IPS DF 6.9 (cell line): ENCODE data around the gene HSFX3.
A peak's percentile ranks its signal among the peaks of the same experiment; 100 is the strongest.

Experiments
- DNase-seq: peaks from one replicate; pipeline ENCODE4 v3.0.0-alpha.2; 2013; ENCODE audit warnings: low read depth, low spot score
- H3K27ac ChIP-seq: one replicate; pipeline ENCODE4 v1.5.1; 2013; ENCODE audit warnings: low read length, control low read depth
- H3K27me3 ChIP-seq: 2 replicates; pipeline ENCODE4 v1.6.1; 2013; ENCODE audit warnings: mild to moderate bottlenecking, low read length; ENCODE audit not compliant: control insufficient read depth, insufficient read depth
- H3K36me3 ChIP-seq: 2 replicates; pipeline ENCODE4 v1.6.1; 2013; ENCODE audit warnings: low read length; ENCODE audit not compliant: control insufficient read depth, insufficient read depth
- H3K4me1 ChIP-seq: 2 replicates; pipeline ENCODE4 v1.6.1; 2013; ENCODE audit warnings: low read length; ENCODE audit not compliant: control insufficient read depth, insufficient read depth
- H3K4me3 ChIP-seq: 2 replicates; pipeline ENCODE4 v1.5.1; 2013; ENCODE audit warnings: mild to moderate bottlenecking, low read length
- H3K9me3 ChIP-seq: 2 replicates; pipeline ENCODE4 v1.6.1; 2013; ENCODE audit warnings: low read length, inconsistent platforms; ENCODE audit not compliant: control insufficient read depth, insufficient read depth
- WGBS: extraction: QIAGEN DNeasy Blood & Tissue Kit; methylation state at CpG from one replicate; pipeline ENCODE4 v1.1.7; 2013; ENCODE audit warnings: mixed read lengths, missing lambda C conversion rate; ENCODE audit not compliant: insufficient read length, insufficient coverage; 5-methylcytosine and 5-hydroxymethylcytosine counted together

HSFX3 gene

DNA sequence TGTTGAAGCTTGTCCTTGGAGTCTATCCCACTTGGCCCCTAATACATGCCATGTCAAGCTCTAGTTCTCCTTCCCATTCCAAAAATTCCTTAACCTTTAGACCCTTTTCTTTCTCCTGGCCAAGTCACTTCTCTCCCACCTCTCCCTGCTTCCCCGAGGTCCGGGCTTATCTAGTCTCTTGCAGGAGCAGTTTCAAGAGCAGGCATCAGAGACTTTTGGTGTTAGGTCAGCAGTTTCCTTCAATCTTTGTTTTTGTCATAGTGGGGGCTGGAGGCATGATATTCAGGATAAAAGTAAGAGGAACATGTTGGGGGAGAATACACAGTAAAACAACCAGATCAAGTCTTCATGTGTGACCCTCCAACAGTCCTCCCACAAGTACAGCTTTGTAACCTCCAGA, 33.1 kb downstream of the HSFX3 start:
- Histone ChIP-seq H3K36me3 (no peaks in the 10 kb centered on the region), H3K27me3 (no peaks in the 10 kb centered on the region), H3K27ac (no peak overlapping the region), H3K4me1 (no peaks in the 10 kb centered on the region), H3K9me3 (no peaks in the 10 kb centered on the region), H3K4me3 (no peak overlapping the region)
- no peak for DNase-seq
- WGBS: no CpG with 5 or more reads among the region's 2 CpGs

DNA sequence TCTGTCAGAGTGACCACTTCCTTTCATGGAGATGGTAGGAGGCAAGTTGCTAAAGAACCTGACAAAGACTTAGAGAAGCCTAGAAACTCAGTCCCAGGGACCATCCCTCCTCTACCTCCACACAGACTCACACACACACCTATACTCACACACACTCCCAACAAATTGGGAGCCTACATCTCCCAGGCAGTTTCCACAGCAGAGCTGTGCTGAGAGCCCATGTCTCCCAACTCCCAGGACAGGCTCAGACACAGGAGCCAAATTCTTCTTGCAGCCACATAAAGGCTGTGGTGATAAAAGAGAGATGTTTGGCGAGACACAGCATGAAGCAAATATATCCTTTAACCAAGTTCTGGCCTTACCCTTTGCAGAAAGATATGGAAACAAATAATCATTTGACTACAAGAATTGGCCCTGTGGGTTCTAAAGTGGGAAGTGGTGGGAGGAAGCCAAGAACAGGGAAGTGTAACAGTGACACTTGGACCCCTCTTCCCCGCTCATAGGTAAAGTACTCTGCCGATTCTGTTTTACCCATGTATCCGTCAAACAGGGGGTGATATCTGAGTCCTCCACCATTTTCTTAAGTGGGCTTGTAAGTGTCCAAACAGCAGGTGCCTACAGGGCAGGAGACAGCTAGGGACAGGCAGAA, 33.6 kb downstream of the HSFX3 start:
- no peak for DNase-seq
- Histone ChIP-seq H3K27me3 (no peaks in the 10 kb centered on the region), H3K4me3 (no peak overlapping the region), H3K9me3 (no peaks in the 10 kb centered on the region), H3K4me1 (no peaks in the 10 kb centered on the region), H3K36me3 (no peaks in the 10 kb centered on the region), H3K27ac (no peak overlapping the region)
- WGBS: no CpG with 5 or more reads among the region's 4 CpGs

DNA sequence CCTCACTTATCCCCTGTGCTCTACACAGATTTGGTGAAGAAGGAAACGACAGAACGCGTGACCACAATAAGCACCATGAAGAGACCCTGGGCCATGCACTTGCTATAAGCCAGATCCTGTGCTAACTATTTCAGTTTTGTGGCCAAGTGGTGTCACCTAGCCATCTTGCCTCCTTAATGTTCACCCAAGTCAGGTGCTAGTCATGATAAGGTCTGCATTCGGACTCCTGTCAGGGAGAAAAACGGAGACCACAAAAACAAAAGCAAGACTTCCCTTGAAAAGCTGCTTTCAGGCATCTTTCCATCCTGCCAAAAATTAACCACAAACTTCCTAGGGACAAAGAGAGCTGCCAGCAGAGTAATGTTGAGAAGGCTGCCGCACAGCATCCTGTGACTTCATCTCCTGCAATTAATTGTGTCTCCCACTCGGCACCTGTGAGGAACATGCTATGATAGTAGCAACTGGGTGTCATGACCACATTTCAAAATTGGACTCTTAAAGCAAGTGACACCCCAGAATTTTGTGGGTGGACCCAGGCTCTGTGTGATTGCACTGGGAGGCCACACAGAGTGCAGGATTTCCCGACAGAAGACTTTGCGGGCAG, 35.8 kb downstream of the HSFX3 start:
- WGBS: no CpG with 5 or more reads among the region's 9 CpGs
- Histone ChIP-seq H3K27me3 (no peaks in the 10 kb centered on the region), H3K27ac (no peak overlapping the region), H3K9me3 (no peaks in the 10 kb centered on the region), H3K36me3 (no peaks in the 10 kb centered on the region), H3K4me1 (no peaks in the 10 kb centered on the region), H3K4me3 (no peak overlapping the region)
- no peak for DNase-seq

DNA sequence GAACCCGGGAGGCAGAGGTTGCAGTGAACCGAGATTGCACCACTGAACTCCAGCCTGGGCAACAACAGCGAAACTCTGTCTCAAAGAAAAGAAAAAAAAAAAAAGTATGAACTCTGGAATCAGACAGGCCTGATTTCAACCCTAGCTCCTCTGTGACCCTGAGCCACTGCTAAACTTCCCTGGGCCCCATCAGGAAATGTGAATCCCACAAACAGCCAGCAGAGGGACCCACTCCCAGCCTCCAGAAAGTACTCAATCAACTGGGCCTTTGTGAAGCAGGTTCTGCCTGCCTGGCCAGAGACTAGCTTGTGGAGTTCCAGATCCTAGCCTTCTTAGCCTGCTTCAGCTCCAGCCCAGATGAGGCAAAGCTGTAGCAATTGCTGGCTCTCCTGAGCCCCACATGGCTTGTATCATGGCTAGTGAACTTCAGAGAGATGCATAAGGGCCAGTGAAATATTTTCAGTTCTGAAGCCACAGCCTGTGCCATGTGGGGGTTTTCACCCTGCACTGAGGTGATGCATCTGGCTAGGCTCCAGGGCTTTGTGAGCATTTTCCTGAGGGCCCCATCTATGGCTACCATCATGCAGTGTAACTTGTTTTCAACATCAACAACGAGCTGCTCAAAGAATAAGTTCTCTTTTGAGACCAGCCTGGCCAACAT, 37.4 kb downstream of the HSFX3 start:
- Histone ChIP-seq H3K4me1 (no peaks in the 10 kb centered on the region), H3K27ac (no peak overlapping the region), H3K36me3 (no peaks in the 10 kb centered on the region), H3K4me3 (no peak overlapping the region), H3K27me3 (no peaks in the 10 kb centered on the region), H3K9me3 (no peaks in the 10 kb centered on the region)
- WGBS: no CpG with 5 or more reads among the region's 4 CpGs
- no peak for DNase-seq

DNA sequence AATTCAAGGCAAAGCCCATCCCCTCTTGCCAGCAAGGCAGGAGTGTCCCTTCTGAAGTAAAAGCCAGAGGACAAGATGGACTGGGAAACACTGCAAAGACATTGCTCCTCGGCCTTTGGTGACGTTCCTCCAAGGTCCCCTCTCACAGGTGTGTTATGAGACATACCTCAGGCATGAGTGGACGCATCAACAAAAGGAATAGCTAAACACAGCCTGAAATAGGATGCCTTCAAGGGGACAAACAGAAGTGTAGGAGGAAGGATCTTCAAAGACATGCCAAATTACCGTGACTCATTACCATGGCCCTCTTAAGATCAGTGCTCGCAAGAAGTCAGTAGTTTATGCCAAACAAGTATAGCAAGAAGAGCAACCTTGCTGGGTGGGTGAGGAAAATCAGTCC, 38.6 kb downstream of the HSFX3 start:
- no CpG with 5 or more reads among the region's 5 CpGs for WGBS
- H3K4me3 ChIP-seq: no peak overlapping the region
- H3K27me3 ChIP-seq: no peaks in the 10 kb centered on the region
- H3K36me3 ChIP-seq: no peaks in the 10 kb centered on the region
- H3K9me3 ChIP-seq: no peaks in the 10 kb centered on the region
- no peak for DNase-seq
- H3K27ac ChIP-seq: no peak overlapping the region
- H3K4me1 ChIP-seq: no peaks in the 10 kb centered on the region

DNA sequence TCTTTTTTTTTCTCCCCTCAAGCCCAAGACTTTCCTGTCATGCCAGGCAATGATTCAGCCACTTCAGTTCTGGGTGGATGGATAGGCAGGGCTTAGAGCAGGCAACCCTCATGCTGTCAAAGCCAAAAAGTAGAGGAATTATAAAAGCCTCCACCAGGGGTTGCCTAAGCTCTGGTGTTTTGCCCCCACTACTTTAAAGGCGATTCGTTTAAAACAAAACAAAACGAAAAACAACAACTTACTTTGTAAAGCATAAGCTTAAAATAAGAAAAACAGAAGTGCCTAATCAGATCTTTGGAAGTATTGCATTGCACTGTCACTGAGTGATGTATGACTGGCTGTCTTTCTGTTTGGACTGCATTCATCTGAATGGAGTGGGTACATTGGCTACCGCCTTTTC, 39.3 kb downstream of the HSFX3 start:
- no peaks in the 10 kb centered on the region for H3K9me3 ChIP-seq

DNA sequence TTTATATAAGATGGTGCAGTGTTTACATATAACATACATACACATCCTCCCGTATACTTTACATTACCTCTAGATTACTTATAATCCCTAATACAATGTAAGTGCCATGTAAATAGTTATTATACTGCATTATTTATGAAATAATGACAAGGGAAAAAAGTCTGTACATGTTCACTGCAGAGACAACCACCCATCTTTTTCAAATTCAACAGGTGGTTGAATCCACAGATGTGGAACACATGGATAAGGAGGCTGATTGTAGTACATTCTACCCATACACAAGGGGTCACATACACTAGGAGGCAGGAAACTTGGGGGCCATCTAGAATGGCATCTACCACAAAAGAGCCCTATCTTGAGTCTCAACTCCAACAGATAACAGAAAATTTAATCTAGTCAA, 41.3 kb downstream of the HSFX3 start:
- H3K4me1 ChIP-seq: peaks cover 1% of the 10 kb centered on the region; the same call in 1 of the 2 replicates
- no CpG with 5 or more reads among the region's 1 CpG for WGBS
- H3K27me3 ChIP-seq: no peaks in the 10 kb centered on the region
- no peaks in the 10 kb centered on the region for H3K36me3 ChIP-seq
- no peaks in the 10 kb centered on the region for H3K9me3 ChIP-seq
- H3K27ac ChIP-seq: no peak overlapping the region
- H3K4me3 ChIP-seq: no peak overlapping the region
- DNase-seq: no peak

More for the DNA sequence above, 39.3 kb downstream of the HSFX3 start:
- no peaks in the 10 kb centered on the region for H3K36me3 ChIP-seq
- WGBS: no CpG with 5 or more reads among the region's 4 CpGs
- no peak for DNase-seq
- H3K27ac ChIP-seq: no peak overlapping the region
- no peak overlapping the region for H3K4me3 ChIP-seq
- H3K27me3 ChIP-seq: no peaks in the 10 kb centered on the region
- H3K4me1 ChIP-seq: no peaks in the 10 kb centered on the region; the same call in 1 of the 2 replicates

DNA sequence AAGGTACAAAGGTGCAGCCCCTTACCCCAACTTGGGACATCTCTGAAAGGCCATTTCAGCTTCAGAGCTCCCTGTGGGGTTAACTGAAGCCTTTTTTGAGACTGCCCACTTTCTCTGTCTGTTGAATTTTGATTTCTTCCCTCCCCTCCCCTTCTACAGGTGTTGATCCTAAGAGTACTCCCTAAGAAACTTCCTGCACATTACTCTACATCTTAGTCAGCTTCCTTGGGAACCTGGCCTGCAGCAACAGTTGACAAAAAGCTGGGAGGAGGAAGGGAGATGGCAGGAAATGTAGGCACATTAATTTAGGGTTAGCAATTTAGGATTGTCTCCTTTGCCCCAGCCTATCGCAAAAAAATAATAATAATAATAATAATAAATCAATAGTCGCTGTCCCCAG, 43.4 kb downstream of the HSFX3 start:
- Histone ChIP-seq H3K36me3 (no peaks in the 10 kb centered on the region), H3K4me1 (peaks cover 1% of the 10 kb centered on the region; the same call in 1 of the 2 replicates), H3K27me3 (no peaks in the 10 kb centered on the region), H3K9me3 (no peaks in the 10 kb centered on the region), H3K4me3 (no peak overlapping the region), H3K27ac (no peak overlapping the region)
- WGBS: no CpG with 5 or more reads among the region's 2 CpGs
- DNase-seq: no peak

DNA sequence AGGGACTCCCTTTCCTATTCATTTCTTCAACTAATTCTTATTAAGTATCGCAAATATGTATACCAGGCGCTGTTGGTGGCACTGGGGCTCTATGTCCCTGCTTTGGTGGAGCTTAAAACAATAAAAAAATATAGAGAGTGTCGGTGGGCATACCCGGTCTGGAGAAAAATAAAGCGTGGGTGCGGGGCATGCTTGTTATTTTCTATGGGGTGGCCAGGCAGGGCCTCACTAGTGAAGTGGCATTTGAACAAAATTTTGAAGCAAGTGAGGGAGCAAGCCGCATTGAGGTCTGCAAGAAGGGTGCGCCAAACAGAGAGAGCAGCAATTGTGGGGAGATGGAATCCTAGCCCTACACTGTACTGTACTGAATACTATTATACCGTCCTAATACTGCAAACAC, 44.1 kb downstream of the HSFX3 start:
- Histone ChIP-seq H3K36me3 (no peaks in the 10 kb centered on the region), H3K4me1 (peaks cover 1% of the 10 kb centered on the region; the same call in 1 of the 2 replicates), H3K9me3 (no peaks in the 10 kb centered on the region), H3K4me3 (no peak overlapping the region), H3K27me3 (no peaks in the 10 kb centered on the region), H3K27ac (no peak overlapping the region)
- no CpG with 5 or more reads among the region's 9 CpGs for WGBS
- no peak for DNase-seq

DNA sequence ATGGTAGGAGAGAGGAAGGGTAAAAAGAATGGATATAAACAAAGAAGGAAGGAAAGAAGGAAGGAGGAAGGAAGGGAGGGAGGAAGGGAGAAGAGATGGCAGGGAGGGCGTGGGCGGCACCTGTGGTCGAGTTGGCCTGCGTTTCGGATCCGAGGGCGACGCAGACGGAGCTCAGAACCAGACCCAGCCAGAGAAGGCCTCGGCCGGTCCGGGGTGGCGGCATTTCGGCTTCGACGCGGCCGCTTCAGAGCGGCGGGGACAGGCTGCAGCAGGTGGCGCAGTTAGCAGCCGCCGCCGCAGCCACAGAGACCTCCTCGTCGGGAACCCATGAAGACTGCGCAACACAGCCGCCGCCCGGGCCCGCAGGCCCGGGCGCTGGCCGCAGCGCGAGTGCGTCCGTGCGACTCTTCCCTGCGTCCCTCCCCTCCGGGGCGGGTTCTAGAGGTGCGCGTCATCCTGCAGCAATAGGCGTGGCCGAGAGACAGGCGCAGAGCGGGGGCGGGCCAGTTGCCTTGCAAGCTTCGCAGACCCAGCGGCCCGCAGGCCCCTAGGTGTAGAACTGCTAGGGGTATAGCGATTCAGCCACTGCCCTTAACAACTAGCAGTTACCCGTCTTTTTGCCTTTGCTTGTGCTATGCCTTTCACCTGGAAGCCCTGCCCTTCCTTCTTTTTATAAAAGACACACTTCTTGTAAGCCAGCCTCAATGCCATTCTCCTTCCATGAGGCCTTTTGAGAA, 44.6 kb downstream of the HSFX3 start, which contains the start of gene IDS:
IDS (minus strand) TSS at position 392 of the 737 bp plus-strand sequence; CDS start at position 223, 169 bp downstream.
- no CpG with 5 or more reads among the region's 54 CpGs for WGBS
- no peaks in the 10 kb centered on the region for H3K27me3 ChIP-seq
- peaks cover 1% of the 10 kb centered on the region; the same call in 1 of the 2 replicates for H3K4me1 ChIP-seq
- no peaks in the 10 kb centered on the region for H3K9me3 ChIP-seq
- no peak within 1 kb of the TSS for H3K27ac ChIP-seq
- H3K36me3 ChIP-seq: no peaks in the 10 kb centered on the region
- H3K4me3 ChIP-seq: peak within 1 kb of the TSS; percentile 61
- peak; percentile 31 for DNase-seq
